ENCODE data around the gene CBX5. TPM values are rescaled to one million over a fixed set of nuclear protein-coding genes. Genes with fewer than 3 reads are reported as not detected.

Gene CBX5
- total and polyA plus RNA-seq, 9 of the 15 experiments (the other 6 are each of a cell fraction or from before 2014, with no cell fraction given) = 32.6 to 102 (median 59.2) TPM

DNA sequence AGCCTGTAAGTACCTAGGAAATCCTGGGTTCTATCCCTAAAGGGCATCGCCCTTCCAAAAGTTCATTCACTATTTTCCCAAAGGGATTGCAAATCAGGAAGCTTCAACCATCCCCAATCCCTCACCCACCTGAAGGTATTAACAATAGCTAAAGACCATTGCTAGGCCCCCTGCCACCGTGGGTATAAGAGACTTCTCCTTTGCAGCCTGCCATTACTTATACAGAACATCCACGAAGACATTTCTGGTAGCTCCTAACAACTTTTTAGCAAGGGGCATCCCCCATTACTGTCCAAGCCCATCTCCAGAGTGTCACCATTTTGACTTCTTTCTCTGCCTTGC is 90.8 kb downstream of the CBX5 start (continued):
- TF ChIP-seq ZBTB11 (CRISPR knock-in tag; IDR thresholded peaks at IDR 0.05) = peak in 1 of 3 experiments; percentile 87; a peak in 2 of 6 replicates
- TF ChIP-seq RHOXF2B (CRISPR knock-in tag; conservative IDR thresholded peaks at IDR 0.05) = 0 out of 2 replicates have a peak, but pooled peaks have one; percentile 50
- TF ChIP-seq NUFIP1 (IDR thresholded peaks at IDR 0.05; ENCODE audit: partially characterized antibody) = no peak
- TF ChIP-seq ELF1 (tag; IDR thresholded peaks at IDR 0.05) = peak; percentile 26; the same call in 1 of the 2 replicates
- TF ChIP-seq SRSF1 (IDR thresholded peaks at IDR 0.05; ENCODE audit: low read depth, low read length) = no peak
- no peak for TF ChIP-seq ZNF699 (CRISPR knock-in tag; IDR thresholded peaks at IDR 0.05; ENCODE audit: insufficient replicate concordance)
- no peak for TF ChIP-seq KHSRP (IDR thresholded peaks at IDR 0.05)
- no peak for TF ChIP-seq ZNF354B (CRISPR knock-in tag; IDR thresholded peaks at IDR 0.05)
- TF ChIP-seq ZNF696 (CRISPR knock-in tag; conservative IDR thresholded peaks at IDR 0.05) = no peak
- TF ChIP-seq HNRNPLL (IDR thresholded peaks at IDR 0.05; ENCODE audit: low read depth, low read length, poor library complexity, severe bottlenecking) = no peak
- 0 out of 4 replicates have a peak, but pooled peaks of 1 of the 2 experiments have one; percentile 5 for TF ChIP-seq ETV6 (IDR thresholded peaks at IDR 0.05; ENCODE audit: borderline replicate concordance in 1 of 2, low read depth in 2 of 2, low read length in 1 of 2)
- TF ChIP-seq ETV6 (CRISPR knock-in tag; IDR thresholded peaks at IDR 0.05; ENCODE audit: borderline replicate concordance) = no peak
- TF ChIP-seq FUS (optimal IDR thresholded peaks at IDR 0.05; ENCODE audit: low read depth, low read length) = no peak
- TF ChIP-seq ZBTB7A (IDR thresholded peaks at IDR 0.05; ENCODE audit: borderline replicate concordance, control insufficient read depth, low read depth, low read length) = no peak
- TF ChIP-seq, protein P1, sequence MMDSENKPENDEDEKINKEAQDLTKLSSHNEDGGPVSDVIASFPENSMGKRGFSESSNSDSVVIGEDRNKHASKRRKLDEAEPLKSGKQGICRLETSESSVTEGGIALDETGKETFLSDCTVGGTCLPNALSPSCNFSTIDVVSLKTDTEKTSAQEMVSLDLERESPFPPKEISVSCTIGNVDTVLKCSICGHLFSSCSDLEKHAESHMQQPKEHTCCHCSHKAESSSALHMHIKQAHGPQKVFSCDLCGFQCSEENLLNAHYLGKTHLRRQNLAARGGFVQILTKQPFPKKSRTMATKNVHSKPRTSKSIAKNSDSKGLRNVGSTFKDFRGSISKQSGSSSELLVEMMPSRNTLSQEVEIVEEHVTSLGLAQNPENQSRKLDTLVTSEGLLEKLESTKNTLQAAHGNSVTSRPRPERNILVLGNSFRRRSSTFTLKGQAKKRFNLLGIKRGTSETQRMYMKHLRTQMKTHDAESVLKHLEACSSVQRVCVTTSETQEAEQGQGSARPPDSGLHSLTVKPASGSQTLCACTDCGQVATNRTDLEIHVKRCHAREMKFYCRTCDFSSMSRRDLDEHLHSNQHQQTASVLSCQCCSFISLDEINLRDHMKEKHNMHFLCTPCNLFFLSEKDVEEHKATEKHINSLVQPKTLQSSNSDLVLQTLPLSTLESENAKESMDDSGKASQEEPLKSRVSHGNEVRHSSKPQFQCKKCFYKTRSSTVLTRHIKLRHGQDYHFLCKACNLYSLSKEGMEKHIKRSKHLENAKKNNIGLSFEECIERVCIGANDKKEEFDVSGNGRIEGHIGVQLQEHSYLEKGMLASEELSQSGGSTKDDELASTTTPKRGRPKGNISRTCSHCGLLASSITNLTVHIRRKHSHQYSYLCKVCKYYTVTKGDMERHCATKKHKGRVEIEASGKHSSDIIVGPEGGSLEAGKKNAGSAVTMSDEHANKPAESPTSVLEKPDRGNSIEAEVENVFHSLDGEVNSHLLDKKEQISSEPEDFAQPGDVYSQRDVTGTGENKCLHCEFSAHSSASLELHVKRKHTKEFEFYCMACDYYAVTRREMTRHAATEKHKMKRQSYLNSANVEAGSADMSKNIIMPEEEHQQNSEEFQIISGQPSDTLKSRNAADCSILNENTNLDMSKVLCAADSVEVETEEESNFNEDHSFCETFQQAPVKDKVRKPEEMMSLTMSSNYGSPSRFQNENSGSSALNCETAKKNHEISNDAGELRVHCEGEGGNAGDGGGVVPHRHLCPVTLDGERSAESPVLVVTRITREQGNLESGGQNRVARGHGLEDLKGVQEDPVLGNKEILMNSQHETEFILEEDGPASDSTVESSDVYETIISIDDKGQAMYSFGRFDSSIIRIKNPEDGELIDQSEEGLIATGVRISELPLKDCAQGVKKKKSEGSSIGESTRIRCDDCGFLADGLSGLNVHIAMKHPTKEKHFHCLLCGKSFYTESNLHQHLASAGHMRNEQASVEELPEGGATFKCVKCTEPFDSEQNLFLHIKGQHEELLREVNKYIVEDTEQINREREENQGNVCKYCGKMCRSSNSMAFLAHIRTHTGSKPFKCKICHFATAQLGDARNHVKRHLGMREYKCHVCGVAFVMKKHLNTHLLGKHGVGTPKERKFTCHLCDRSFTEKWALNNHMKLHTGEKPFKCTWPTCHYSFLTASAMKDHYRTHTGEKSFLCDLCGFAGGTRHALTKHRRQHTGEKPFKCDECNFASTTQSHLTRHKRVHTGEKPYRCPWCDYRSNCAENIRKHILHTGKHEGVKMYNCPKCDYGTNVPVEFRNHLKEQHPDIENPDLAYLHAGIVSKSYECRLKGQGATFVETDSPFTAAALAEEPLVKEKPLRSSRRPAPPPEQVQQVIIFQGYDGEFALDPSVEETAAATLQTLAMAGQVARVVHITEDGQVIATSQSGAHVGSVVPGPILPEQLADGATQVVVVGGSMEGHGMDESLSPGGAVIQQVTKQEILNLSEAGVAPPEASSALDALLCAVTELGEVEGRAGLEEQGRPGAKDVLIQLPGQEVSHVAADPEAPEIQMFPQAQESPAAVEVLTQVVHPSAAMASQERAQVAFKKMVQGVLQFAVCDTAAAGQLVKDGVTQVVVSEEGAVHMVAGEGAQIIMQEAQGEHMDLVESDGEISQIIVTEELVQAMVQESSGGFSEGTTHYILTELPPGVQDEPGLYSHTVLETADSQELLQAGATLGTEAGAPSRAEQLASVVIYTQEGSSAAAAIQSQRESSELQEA (IDR thresholded peaks at IDR 0.05; ENCODE audit: low read depth) = no peak
- no peak for TF ChIP-seq CHCHD3 (CRISPR knock-in tag; IDR thresholded peaks at IDR 0.05)
- no peak for TF ChIP-seq TRIM24 (IDR thresholded peaks at IDR 0.05)
- no peak for TF ChIP-seq ZC3H8 (IDR thresholded peaks at IDR 0.05)
- no peak for TF ChIP-seq SREBF2 (CRISPR knock-in tag; IDR thresholded peaks at IDR 0.05)
